Spleen (tissue), 11 donors: ENCODE results near the gene PLEKHG3. TPM values are rescaled to one million over a fixed set of nuclear protein-coding genes. Genes with fewer than 3 reads are reported as not detected.
A peak's percentile ranks its signal among the peaks of the same experiment; 100 is the strongest.

Experiments
- DNase-seq: peaks from one replicate; pipeline ENCODE4 v3.0.0-alpha.2; 2020
- H3K27ac ChIP-seq, 8 donors: fragments of 200-600 bp; sonication (generic) in 7 of 8; 1 replicate in 4 of 8; 2 replicates in 4 of 8; pipeline versions ENCODE4 v1.5.0 to v1.8.0; 2016 to 2021; ENCODE audit warnings: inconsistent platforms in 4 of 8, mild to moderate bottlenecking in 4 of 8, moderate library complexity in 1 of 8
- H3K27me3 ChIP-seq, 7 donors: fragments of 200-600 bp; sonication (generic) in 6 of 7; replicated peaks in 1 of 7; 1 replicate in 4 of 7; 2 replicates in 3 of 7; pipeline versions ENCODE4 v1.5.0 to v1.8.0; 2016 to 2021; ENCODE audit warnings: inconsistent platforms in 3 of 7, mild to moderate bottlenecking in 1 of 7
- H3K36me3 ChIP-seq, 6 donors: fragments of 200-600 bp; sonication (generic) in 5 of 6; 1 replicate in 4 of 6; 2 replicates in 2 of 6; pipeline versions ENCODE4 v1.5.0 to v1.8.0; 2016 to 2021; ENCODE audit warnings: inconsistent platforms in 2 of 6
- H3K4me1 ChIP-seq, 6 donors: fragments of 200-600 bp; sonication (generic) in 5 of 6; 1 replicate in 3 of 6; 2 replicates in 3 of 6; pipeline versions ENCODE4 v1.5.0 to v1.8.0; 2016 to 2021; ENCODE audit warnings: inconsistent platforms in 3 of 6
- H3K4me3 ChIP-seq, 8 donors: fragments of 200-600 bp; sonication (generic) in 7 of 8; 1 replicate in 4 of 8; 2 replicates in 4 of 8; pipeline versions ENCODE4 v1.5.0 to v1.8.0; 2016 to 2021; ENCODE audit warnings: inconsistent platforms in 4 of 8, mild to moderate bottlenecking in 4 of 8, moderate library complexity in 2 of 8
- H3K9me3 ChIP-seq, 8 donors: fragments of 200-600 bp; sonication (generic) in 7 of 8; 1 replicate in 4 of 8; 2 replicates in 4 of 8; pipeline versions ENCODE4 v1.5.0 to v1.8.0; 2016 to 2021; ENCODE audit warnings: inconsistent platforms in 4 of 8
- CTCF ChIP-seq, 11 experiments: fragments of 200-600 bp in 7 of 11; fragments of 450-650 bp in 4 of 11; sonication (generic) in 4 of 11; IDR thresholded peaks in 8 of 11; conservative IDR thresholded peaks in 3 of 11; 1 replicate in 7 of 11; 2 replicates in 4 of 11; pipeline versions ENCODE4 v1.4.0 to v1.8.0; 2016 to 2021; ENCODE audit warnings: antibody characterized with exemption in 11 of 11, inconsistent platforms in 4 of 11, mild to moderate bottlenecking in 1 of 11
- POLR2A ChIP-seq, 3 donors: fragments of 450-650 bp; IDR thresholded peaks; one replicate each; pipeline ENCODE4 v1.5.1; 2017; ENCODE audit warnings: antibody characterized with exemption in 3 of 3, mild to moderate bottlenecking in 1 of 3
- POLR2AphosphoS5 ChIP-seq, 3 donors: sonication (generic); formaldehyde crosslinking; IDR thresholded peaks; one replicate each; pipeline ENCODE4 v1.5.1; 2017; ENCODE audit warnings: antibody characterized with exemption in 3 of 3
- WGBS, 5 donors: extraction: QIAGEN DNeasy Blood & Tissue Kit in 3 of 5; methylation state at CpG; one replicate each; pipeline versions ENCODE4 v1.1.5 to v1.1.7; 2013 to 2018; 5-methylcytosine and 5-hydroxymethylcytosine counted together
- intact Hi-C: fragments of 100-400 bp; cut with DNase I; formaldehyde crosslinking; loops from one replicate; pipeline ENCODE4 v1.15.0; 2023; ENCODE audit warnings: low total_unique reads
- polyA plus RNA-seq, 3 donors: library from polyadenylated mRNA; stranded (reverse); fragments of 200-250 nt; gene quantifications; one replicate each; pipeline ENCODE4 v1.2.1, GENCODE V29; 2013
- total RNA-seq, 7 donors: library from RNA; depleted of rRNA in 3 of 7; stranded (reverse); fragments of >200 nt in 3 of 7; fragmentation: NEBNext Ultra II Directional in 4 of 7; extraction: Animal tissue kit (Norgen Biotek cat#: 25700) in 4 of 7; gene quantifications; one replicate each; pipeline versions ENCODE4 v1.1.0 to v1.2.1, GENCODE V29; 2016 to 2021
- donor health status: healthy with polysubstance abuse.
- donor health status: DM: no; HTN: no; CAD: no; lungs with moderate emphysema.
- donor health status: DM: no; HTN: no; CAD: no.
- donor health status: Bipolar disorder and iron deficiency.
- donor health status: healthy.
- donor health status: DM: no; HTN: no; CAD: no.
- donor health status: DM: yes; HTN: yes; CAD: no.

The PLEKHG3 gene
- total and polyA plus RNA-seq, 10 donors, result 4.5 to 77.7 (median 45.4) TPM

GRCh38 chr14:64706593-64707193 lies 2.5 kb downstream of the PLEKHG3 start:
- Histone ChIP-seq H3K27me3 (peaks cover 0 to 46% (median 18%) of the 10 kb centered on the region in 7 donors), H3K4me3 (peak overlapping the region in 6 of 8 donors; percentile 8 to 81 (median 74)), H3K4me1 (peaks cover 24 to 98% (median 90%) of the 10 kb centered on the region in 6 donors), H3K36me3 (no peaks in the 10 kb centered on the region), H3K27ac (peak overlapping the region in 7 of 8 donors; percentile 91 to 97 (median 93)), H3K9me3 (no peaks in the 10 kb centered on the region)
- intact Hi-C loops, result no loop called here
- DNase-seq, result peak; percentile 77
- WGBS, 5 donors, result 55 to 80% (median 65%) methylated on average over 12 to 14 of the region's 14 CpGs
- TF ChIP-seq POLR2A (IDR thresholded peaks at IDR 0.05) (no peak), POLR2AphosphoS5 (IDR thresholded peaks at IDR 0.05) (peak in 1 of 3 donors; percentile 13), CTCF (IDR thresholded peaks at IDR 0.05 in 8 of 11, conservative IDR thresholded peaks at IDR 0.05 in 3 of 11) (no peak)

- WGBS, 5 donors, result 62 to 76% (median 66%) methylated on average over 7 of the region's 7 CpGs
Measured at GRCh38 chr14:64707661-64708060, 3.4 kb downstream of the PLEKHG3 start.

GRCh38 chr14:64708148-64709004 lies 4.2 kb downstream of the PLEKHG3 start:
- intact Hi-C loops, result no loop called here

More at GRCh38 chr14:64707661-64708060, 3.4 kb downstream of the PLEKHG3 start:
- H3K9me3 ChIP-seq, result peaks cover 0 to 3% (median 0%) of the 10 kb centered on the region in 8 donors
- intact Hi-C loops, result no loop called here
- TF ChIP-seq POLR2AphosphoS5 (IDR thresholded peaks at IDR 0.05), result no peak
- no peak for TF ChIP-seq CTCF (IDR thresholded peaks at IDR 0.05 in 8 of 11, conservative IDR thresholded peaks at IDR 0.05 in 3 of 11)
- TF ChIP-seq POLR2A (IDR thresholded peaks at IDR 0.05), result no peak
- H3K36me3 ChIP-seq, result no peaks in the 10 kb centered on the region
- peaks cover 0 to 36% (median 18%) of the 10 kb centered on the region in 7 donors for H3K27me3 ChIP-seq
- H3K4me3 ChIP-seq, result peak overlapping the region in 1 of 8 donors; percentile 81
- H3K4me1 ChIP-seq, result peaks cover 24 to 90% (median 88%) of the 10 kb centered on the region in 6 donors
- DNase-seq, result no peak
- H3K27ac ChIP-seq, result peak overlapping the region in 7 of 8 donors; percentile 91 to 97 (median 93)

More at GRCh38 chr14:64708148-64709004, 4.2 kb downstream of the PLEKHG3 start:
- TF ChIP-seq POLR2A (IDR thresholded peaks at IDR 0.05), result no peak
- TF ChIP-seq CTCF (IDR thresholded peaks at IDR 0.05 in 8 of 11, conservative IDR thresholded peaks at IDR 0.05 in 3 of 11), result peak in 1 of 11 experiments; percentile 6
- TF ChIP-seq POLR2AphosphoS5 (IDR thresholded peaks at IDR 0.05), result peak; percentile 59 to 67 (median 66)
- peaks cover 0 to 29% (median 18%) of the 10 kb centered on the region in 7 donors for H3K27me3 ChIP-seq
- H3K27ac ChIP-seq, result peak overlapping the region; percentile 53 to 97 (median 93)
- peak; percentile 91 for DNase-seq
- H3K36me3 ChIP-seq, result no peaks in the 10 kb centered on the region
- H3K4me1 ChIP-seq, result peaks cover 24 to 83% (median 81%) of the 10 kb centered on the region in 6 donors
- H3K4me3 ChIP-seq, result peak overlapping the region in 3 of 8 donors; percentile 11 to 81 (median 13)
- peaks cover 0 to 10% (median 4%) of the 10 kb centered on the region in 8 donors for H3K9me3 ChIP-seq
- WGBS, 5 donors, result 15 to 20% (median 16%) methylated on average over 17 to 18 of the region's 18 CpGs
